Hematopoietic multipotent progenitor cell treated with erythropoietin and hydrocortisone succinate and interleukin-3 and kit ligand, for 4 days (in vitro differentiated cells): ENCODE measurements around the gene ARL6IP4.
"Not testable (repeated sequence)": the region's sequence is repeated elsewhere in the genome, so short reads cannot be mapped to it uniquely, and the experiment has no call there.

ENCODE experiments used
- DNase-seq: peaks from one replicate; pipeline ENCODE4 v3.0.0-alpha.2; 2015

The ARL6IP4 gene

GRCh38 chr12:123013185-123014095 lies 33.0 kb downstream of the ARL6IP4 start:
- no peak for DNase-seq

GRCh38 chr12:123014473-123014872 lies 34.0 kb downstream of the ARL6IP4 start:
- not testable (repeated sequence) for DNase-seq

- no peak for DNase-seq
These were observed 37.3 kb downstream of the ARL6IP4 start for GRCh38 chr12:123017753-123018152.

- DNase-seq = no peak
These were observed 39.3 kb downstream of the ARL6IP4 start for GRCh38 chr12:123019841-123020138.

GRCh38 chr12:123021688-123022604 lies 41.5 kb downstream of the ARL6IP4 start:
- peak; percentile 83 for DNase-seq

GRCh38 chr12:123022846-123023245 lies 42.4 kb downstream of the ARL6IP4 start:
- DNase-seq = no peak

GRCh38 chr12:123024819-123025391 lies 44.4 kb downstream of the ARL6IP4 start:
- DNase-seq = no peak

GRCh38 chr12:123026094-123026853 lies 45.8 kb downstream of the ARL6IP4 start:
- no peak for DNase-seq

GRCh38 chr12:123027726-123028445 lies 47.4 kb downstream of the ARL6IP4 start:
- no peak for DNase-seq

GRCh38 chr12:123028475-123028874 lies 48.0 kb downstream of the ARL6IP4 start:
- no peak for DNase-seq

- no peak for DNase-seq
These were observed 49.1 kb downstream of the ARL6IP4 start for GRCh38 chr12:123029550-123029949.

- no peak for DNase-seq
These were observed 50.2 kb downstream of the ARL6IP4 start for GRCh38 chr12:123030686-123031085.

GRCh38 chr12:123031171-123031845 lies 50.8 kb downstream of the ARL6IP4 start:
- no peak for DNase-seq
